Activated naive CD4-positive, alpha-beta T cell treated with Interleukin-2 at 50 U/mL for 16 hours (primary cell): Measurements from ENCODE around the gene ESYT2.

ENCODE experiments used
- DNase-seq: peaks from one replicate; pipeline ENCODE4 v3.0.0-alpha.2; 2020

Gene ESYT2

DNA sequence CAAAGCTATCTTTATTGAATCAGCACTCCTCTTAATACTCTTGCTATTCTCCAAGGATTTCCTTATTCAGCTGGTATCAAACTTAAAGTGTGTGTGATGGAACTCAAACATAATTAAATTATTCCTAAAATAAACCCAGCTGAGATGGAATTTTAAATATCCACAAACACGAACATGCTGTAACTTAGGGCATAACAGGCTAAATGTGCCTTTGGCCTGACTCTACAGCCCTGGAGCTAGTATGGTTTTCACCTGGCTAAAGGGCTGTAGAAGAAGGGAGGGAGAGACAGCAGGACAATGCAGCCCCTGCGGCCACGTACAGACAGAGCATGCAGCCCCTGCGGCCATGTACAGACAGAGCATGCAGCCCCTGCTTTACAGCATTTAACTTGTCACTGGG, 34.0 kb downstream of the ESYT2 start:
- no peak for DNase-seq

DNA sequence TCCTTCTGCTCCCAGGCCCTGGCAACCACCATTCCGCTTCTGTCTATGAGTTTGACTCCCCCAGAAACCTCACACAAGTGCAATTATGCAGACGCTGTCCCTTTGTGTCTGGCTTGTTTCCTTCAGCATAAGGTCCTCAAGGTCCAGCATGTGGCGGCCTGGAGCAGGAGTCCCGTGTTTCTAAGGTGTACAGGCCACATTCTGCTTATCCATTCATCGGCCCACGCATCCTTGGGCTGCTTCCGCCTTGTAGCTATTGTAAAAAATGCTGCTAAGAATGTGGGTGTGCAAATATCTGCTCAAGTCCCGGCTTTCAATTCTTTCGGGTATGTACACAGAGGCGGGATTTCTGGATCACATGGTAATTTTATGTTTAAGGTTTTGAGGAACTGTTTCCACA, 38.2 kb downstream of the ESYT2 start:
- DNase-seq: no peak

DNA sequence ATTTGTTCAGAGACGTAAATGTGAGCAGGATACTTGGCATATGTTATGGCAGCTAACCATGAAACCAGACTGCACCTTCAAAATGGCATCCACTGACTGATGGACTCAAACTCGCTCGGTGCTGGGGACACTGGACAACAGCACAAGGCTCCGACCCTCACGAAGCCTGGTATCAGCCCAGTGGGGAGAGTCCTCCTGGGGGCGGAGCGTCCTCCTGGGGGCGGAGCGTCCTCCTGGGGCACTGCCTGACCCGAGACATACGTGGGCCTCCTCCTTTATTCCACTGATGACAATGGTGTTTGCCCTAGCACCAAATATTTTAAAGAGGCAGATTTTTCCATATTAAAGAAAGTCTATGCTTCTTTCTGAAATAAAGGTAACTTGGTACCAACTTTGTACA, 39.5 kb downstream of the ESYT2 start:
- no peak for DNase-seq

DNA sequence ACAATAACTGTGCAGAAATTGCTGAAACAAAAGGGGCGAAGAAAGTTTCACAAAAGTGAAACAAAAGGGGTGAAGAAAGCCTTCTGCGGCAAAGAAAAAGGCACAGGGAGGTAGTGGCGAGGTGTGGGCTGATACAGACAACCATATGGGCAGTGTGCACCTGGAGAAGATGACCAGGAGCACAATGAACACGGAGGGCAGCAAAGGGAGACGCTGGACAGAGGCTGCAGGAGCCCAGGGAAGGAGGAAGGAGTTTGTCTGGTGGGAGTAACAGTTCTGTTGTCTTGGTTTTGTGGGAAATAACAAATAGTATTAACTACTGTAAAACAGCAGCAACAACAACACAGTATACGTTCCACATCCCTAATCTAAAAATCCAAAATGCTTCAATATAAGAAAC, 42.4 kb downstream of the ESYT2 start:
- no peak for DNase-seq

DNA sequence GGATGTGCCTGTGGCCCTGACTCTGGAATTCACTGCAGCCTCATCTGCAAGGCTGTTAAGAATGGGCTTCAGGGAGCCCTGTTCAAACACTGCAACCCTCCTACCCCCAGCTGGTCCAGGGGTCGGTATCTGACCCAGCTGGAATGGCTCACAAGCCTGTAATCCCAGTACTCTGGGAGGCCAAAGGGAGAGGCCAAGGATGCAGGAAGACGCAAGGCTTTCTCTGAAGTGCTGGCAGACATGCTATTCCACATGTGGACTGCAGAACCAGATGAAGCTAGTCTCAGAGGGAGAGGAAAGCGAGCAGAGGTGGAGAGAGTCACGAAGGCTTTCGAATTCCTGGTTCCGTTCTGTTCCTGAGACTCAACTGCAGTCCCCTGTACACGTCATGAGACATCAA, 45.0 kb downstream of the ESYT2 start:
- no peak for DNase-seq

DNA sequence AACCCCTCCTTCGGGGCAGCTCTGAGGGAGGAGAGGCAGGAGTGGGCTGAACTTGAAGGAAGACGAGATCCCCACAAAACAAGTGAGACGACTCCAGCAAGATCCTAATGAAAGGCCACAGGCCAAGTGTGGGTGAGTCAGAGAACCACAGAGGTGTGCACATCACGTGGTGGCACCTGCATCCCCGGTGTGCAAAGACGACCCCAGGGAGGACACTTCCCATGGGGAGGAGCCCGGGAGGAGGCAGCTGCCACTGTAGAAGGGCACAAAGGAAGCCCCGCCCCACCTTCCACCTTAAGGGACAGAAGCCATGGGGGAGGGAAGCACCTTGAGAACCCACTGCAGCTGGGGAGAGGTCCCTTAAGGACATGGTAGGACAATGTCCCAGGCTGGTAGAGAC, 45.7 kb downstream of the ESYT2 start:
- DNase-seq: no peak

DNA sequence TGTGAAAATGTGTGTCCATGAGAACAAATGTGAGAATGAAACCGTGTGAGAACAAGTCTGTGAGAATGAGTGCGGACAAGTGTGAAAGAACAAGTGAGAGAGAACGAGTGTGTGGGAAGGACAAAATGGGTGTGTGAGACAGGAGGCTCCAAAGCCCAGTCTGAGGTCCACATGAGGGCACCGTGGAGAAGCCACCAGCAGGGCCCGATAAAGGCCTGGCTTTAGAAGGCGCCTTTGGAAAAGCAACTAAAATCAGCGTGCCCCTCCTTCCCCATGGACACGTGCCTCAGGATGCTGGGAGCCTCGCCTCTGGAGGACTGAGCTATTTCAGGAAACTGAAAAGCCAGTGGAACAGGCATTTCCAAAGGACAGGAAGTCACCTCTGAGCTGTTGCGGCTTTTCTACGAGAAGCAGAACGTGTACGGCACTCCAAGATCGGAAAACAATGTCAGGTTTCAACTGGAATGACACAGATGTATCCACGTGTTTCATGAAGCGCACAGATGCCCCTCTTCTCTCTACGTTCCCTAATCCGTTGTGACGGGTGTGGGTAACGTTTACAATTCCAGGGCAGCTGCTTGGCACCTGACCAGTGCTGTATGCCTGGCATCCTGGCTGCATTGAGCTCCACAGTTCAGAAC, 46.4 kb downstream of the ESYT2 start:
- DNase-seq: peak; percentile 16

DNA sequence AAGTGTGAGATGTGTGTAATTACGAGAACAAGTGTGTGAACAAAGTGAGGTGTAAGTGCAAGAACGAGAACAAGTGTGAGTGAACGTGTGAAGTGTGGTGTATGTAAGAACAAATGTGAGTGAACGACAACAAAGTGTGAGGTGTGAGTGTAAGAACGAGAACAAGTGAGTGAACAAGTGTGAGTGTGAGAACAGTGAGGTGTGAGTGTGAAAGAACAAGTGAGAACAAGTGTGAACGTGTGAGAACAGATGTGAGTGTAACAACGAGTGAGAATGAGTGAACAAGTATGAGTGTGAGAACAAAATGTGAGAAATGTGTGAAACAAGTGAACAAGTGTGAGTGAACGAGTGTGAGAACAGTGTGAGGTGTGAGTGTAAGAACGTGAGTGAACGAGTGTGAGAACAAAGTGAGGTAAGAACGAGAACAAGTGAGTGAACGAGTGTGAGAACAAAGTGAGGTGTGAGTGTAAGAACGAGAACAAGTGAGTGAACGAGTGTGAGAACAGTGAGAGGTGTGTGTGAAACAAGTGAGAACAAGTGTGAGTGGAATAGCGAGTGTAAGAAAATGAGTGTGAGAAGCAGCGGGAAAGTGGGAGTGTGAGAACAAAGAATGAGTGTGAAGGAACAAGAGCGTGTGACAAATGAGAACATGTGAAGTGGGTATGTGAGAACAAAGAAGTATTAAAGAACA, 47.2 kb downstream of the ESYT2 start:
- no peak for DNase-seq

DNA sequence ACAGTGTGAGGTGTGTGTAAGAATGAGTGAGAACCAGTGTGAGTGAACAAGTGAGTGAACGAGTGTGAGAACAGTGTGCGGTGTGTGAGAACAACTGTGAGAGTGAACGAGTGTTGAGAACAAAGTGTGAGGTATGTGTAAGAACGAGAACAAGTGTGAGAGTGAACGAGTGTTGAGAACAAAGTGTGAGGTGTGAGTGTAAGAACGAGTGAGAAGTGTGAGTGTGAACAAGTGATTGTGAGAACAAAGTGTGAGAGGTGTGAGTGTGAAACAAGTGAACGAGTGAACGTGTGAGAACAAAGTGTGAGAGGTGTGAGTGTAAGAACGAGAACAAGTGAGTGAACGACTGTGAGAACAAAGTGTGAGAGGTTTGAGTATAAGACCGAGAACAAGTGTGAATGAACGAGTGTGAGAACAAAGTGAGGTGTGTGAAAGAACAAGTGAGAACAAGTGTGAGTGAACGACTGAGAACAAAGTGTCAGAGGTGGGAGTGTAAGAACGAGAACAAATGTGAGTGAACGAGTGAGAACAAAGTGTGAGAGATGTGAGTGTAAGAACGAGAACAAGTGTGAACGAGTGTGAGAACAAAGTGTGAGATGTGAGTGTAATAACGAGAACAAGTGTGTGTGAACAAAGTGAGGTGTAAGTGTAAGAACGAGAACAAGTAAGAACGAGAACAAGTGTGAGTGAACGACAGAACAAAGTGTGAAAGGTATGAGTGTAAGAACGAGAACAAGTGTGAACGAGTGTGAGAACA, 47.9 kb downstream of the ESYT2 start:
- DNase-seq: no peak

DNA sequence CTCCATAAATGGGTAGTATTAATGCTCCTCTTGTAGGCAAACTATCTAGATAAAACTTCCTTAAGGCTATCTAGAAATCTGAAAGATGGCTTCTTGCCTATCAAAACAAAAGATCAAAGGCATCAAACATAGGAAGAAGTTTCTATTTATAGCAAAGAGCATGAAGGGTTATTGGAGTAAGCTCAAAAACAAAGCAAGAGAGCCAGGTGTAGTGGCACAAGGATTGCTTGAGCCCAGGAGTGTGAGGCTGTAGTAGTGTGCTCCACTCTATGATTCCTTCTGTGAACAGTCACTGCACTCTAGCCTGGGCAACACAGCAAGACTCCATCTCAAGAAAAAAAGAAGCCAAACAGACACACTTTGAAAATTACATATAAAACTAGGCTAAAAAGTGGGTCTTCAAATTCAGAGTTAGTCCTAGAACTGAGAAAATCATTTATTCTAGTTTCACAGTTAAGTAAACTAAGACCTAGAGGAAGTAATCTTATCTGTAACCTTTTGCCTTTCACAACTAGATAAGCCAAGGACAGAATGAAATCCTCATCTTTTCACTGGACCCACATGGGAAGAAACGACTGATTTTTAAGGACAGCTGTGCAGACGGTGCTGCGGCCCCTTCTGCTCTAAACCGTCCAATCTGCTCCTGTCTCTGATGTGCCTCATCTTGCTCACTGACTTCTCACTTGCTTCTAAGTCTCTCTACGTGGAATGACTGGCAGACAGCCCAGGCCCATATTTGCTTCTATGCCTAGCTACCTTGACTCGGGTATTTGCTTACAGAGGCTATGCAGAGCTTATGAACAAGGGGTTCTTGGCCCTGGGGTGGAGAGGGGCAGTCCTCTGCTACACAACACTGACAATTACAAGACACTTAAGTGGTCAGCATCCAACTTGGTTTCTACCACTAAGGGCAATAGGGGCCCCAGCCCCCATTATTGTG, 50.0 kb downstream of the ESYT2 start:
- no peak for DNase-seq

DNA sequence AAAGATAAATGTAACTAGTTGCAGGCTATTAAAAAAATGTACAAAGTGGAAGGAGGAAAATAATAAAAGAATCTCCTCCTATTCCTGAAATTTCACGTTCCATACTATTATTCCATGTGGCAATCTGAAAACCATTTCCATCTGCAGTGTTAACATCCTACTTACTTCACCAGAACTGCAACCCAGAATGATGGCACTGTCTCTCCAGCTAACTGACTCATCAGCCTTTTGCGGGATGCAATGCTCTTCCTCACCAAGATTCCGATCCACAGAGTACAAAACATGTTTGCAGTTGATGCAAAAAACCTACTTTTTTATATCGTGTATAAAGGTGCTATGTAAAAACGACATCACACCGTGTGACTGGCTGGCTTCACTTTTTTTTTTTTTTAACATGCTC, 50.8 kb downstream of the ESYT2 start:
- DNase-seq: no peak

DNA sequence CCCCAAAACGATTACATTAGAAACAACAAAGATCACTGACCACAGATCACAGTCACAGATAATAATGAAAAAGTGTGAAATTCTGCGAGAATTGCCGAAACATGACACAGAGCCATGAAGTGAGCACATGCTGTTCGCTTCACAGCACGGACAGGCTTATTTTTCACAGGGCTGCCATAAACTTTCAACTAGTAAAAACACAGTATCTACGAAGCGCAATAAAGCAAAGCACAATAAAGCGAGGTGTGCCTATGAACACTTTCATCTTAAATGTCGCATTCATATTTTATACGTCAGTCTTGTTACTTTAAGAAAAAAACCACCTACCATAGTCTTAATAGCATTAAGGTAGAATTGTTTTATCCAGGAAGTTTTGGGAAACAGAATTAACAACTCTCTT, 51.5 kb downstream of the ESYT2 start:
- no peak for DNase-seq

DNA sequence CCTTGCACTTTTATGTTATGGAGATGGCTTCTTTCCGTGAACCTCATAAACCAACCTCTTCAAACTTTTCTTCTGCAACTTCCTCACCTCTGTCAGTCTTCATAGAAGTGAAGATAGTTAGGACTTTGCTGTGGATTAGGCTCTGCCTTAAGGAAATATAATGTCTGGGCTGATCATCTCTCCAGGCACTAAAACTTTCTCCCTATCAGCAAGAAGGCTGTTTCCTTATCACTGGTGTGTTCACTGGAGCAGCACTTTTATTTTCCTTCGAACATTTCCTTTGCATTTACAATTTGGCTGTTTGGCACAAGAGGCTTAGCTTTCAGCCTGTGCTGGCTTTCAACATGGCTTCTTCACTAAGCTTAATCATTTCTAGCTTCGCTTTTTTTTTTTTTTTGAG, 52.8 kb downstream of the ESYT2 start:
- DNase-seq: no peak

DNA sequence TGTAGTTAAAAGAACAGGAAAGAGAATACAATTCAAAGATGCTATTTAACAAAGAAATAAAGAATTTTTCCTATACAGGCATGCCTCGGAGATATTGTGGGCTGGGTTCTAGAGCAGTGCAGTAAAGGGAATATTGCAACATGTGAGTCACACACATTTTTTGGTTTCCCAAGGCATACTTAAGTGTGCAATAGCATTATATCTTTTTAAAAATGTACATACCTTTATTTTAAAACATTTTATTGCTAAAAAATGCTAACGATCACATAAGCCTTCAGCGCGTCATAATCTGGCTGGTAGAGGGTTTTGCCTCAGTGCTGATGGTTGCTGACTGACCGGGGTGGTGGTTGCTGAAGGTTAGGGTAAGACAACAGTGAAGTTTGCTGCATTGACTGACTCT, 54.4 kb downstream of the ESYT2 start:
- DNase-seq: no peak

DNA sequence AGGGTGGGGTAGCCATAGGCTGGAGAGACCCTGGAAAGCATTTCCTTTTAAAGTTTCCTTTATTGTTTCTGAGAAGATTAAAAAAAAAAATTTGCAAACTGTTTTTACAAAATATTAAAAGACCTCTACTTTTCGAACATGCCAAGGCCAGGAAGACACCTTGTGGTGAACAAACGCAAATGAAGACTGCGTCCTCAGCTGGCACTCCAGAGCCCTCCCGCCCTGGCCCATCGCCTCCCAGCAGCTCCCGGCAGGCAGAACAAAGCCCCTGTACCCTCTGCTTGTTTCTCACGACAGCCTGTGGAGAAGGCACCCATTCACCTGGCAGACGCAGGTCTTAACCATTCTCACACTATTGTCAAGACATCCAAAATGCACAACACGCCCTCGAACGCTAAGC, 56.4 kb downstream of the ESYT2 start:
- DNase-seq: no peak

DNA sequence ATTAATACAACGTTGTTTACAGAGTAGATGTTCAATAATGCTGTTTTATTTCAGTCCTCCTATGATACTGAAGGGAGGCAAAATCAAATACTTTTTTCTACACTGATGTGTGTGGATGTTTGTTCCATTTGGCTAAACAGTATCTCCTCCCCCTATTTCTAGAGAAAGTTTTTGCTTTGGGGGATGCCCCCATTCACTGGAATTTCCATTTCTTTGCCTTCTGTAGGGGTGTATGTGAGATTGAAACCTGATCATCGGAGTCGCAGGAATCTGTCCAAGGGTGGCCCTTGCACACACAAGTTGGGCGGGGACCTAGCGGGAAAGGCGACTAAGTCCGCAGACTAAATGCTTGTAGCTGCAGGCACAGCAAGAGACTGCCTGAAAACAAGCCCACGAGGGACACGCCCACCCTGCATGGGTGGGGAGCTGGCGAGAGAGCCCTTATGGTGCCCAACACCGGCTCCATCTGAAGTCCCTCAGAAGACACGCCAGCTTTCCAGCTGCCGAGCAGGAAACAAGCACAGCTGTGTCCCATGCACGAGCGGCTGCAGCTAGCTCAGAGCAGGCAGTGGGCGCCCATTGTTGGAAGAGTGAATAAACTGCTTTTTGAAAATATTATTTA, 58.0 kb downstream of the ESYT2 start:
- DNase-seq: no peak

DNA sequence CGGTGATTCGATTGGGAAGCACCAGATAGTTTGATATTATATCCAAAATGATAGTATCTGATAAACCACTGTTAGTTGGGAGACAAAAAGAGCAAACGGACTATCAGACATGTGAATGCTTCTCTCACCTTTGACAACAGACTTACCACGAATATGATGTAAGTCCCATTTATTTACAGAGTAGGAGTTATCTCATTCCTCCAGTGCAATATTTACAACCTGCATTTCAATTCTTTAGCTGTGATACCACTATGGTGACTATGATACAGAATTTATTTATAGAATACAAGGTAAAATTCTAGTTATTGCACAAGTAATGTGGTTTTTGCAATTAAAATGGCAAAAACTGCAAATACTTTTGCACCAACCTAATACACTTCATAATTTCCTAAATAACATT, 61.6 kb downstream of the ESYT2 start:
- no peak for DNase-seq

DNA sequence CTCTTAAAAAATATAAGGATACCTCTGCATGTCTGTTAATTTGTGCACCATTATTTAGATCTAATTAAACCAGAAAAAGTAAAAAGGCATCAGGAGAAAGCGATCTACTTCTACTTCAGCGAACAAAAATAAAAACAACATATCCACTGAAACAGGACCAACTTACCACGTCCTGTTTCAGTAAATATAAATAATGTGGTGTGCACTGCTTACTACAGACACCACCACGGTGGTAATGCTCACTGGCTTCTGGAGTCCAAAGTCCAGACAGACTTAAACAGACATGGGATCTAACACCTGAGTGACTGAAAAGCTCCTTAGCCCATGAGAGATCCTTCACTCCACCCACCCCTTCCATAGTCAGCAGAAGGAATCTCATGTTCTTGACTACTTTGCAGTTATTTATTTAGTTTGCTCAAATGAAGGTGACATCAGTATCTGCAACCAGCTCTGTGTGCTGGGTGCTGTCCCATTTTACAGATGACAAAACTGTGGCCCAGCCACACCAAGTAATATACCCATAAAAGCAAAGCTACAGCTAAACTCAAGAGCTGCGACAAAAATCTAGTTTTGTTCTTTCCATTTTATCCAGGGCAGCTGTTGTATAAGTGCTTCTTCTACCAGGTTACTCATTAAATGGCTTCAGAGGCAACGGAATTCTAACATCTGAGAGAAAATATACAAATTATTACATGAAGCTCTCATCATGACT, 62.6 kb downstream of the ESYT2 start:
- DNase-seq: no peak

DNA sequence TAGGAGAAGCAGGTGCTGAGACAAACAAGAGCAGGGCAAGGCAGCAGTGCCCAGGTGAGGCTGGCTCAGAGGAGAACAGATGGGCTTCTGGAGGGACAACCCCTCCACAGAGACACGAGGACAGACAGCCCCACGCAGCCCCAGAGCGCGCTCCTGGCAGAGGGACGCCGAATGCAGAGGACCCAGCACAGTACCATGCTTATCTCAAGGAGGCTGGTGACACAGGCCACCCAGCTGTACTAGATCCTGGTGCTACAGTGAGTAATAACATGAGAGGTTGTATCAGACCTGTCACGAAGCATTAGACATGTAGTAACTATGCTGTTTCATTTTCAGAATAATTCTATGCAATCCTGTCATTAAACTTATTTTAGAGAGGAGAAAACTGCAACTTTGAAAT, 64.3 kb downstream of the ESYT2 start:
- DNase-seq: no peak

DNA sequence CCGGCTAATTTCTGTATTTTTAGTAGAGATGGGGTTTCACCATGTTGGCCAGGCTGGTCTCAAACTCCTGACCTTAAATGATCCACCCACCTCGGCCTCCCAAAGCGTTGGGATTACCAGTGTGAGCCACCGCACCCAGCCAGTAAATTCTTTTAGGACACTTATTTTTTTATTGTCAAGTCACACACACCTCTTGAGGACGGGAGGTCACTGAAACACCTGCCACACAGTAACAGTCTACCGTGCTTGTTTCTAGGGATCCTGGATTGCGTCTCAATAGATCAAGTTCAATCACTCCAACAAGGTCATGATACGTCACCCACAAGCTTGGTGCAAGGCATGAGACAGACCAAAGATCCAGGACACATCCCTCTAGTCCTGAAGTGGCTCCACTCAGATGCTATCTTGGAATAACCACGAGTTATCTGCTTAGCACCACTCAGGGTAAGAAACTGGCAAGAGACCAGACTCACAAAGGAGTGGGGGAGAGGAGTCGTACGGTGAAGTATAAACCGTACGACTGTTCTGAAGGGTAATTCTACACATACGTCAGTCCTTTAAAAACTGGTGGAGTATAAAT, 65.8 kb downstream of the ESYT2 start:
- DNase-seq: no peak

DNA sequence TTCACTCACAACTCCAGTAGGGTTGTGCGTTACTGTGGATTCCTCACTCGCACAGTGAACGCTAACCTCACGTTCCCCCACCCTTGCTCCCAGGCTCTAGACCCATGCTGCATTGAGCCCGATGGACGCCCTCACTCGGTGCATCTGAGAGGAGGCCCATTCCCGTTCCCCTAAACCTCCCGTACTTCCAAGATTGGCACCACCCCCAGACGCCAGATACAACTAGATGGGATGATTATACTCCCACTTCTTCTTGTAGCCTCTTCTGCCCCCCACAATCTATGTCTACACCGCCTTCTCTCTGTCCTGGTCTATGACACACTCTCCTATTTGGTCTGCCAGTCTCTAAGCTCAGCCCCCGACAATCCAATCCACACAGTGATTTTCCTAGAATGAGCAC, 67.4 kb downstream of the ESYT2 start:
- no peak for DNase-seq

DNA sequence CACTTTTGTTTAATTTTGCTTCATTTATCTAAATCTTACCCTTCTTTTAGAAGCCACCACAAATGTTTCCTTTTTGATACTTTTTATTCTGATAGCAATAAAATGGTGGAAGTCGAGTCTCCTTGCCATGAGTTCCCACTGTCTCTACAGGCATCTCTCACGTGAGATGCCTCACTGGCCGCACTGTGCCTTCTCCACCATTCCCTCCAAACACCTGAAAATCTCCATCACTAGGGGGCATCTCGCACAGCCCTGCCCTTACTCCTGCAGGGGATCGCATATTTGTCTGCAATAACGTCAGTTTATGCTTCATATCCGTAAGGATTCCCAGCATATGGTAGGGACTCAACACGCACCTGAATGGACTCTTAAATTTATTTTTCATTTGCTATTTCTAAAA, 68.4 kb downstream of the ESYT2 start:
- no peak for DNase-seq
